Mammary epithelial cell (primary cell): ENCODE measurements around the gene GCC2.

ENCODE experiments used
- CTCF ChIP-seq, 2 donors: IDR thresholded peaks in 1 of 2; conservative IDR thresholded peaks in 1 of 2; 2 replicates each; pipeline ENCODE4 v1.5.1; 2011 to 2012; ENCODE audit warnings: inconsistent platforms in 2 of 2, low read length in 2 of 2, mild to moderate bottlenecking in 2 of 2, control low read depth in 1 of 2, low read depth in 1 of 2; ENCODE audit not compliant: insufficient read depth in 1 of 2; ENCODE audit errors: extremely low read depth in 1 of 2
- EZH2 ChIP-seq: IDR thresholded peaks from 2 replicates; pipeline ENCODE4 v1.6.1; 2012; ENCODE audit warnings: low read length, inconsistent platforms, borderline replicate concordance

DNA sequence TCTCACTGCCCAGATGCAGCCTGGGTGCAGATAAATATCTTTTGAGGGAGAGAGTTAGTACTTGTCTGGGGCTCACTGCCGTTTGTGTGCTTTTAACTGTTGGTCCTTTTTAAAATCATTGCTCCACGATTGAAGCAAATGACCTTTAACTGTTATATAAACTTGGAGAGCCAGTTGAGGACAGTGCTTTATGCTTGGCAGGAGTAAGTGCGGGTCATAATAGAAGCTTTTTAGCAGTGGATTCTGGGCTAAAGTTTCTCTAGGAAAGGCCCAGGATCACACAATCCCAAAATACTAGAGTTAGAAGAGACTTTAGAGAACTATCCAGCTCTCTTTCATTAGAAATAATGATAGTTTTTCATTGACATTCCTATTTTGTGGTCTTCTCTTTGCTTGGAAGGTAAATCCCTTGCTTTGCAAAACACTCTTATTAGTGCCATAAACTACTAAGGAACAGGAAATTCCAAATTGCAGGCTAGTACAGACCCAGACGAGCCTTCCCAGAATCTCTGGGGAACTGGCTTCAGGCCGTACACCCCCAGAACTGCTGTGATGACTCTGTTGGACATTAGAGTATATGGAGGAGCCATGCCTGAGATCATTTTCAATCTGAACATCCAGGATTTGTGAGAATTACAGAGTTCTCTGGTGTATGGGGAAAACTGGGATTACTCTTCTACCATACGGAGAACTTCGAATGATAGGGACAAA, 104.4 kb downstream of the GCC2 start:
- TF ChIP-seq CTCF (conservative IDR thresholded peaks at IDR 0.05 in 1 of 2, IDR thresholded peaks at IDR 0.05 in 1 of 2; ENCODE audit: extremely low read depth in 1 of 2, insufficient read depth in 1 of 2, low read depth in 1 of 2, low read length in 2 of 2), result no peak
- TF ChIP-seq EZH2, result no peak
